NT2/D1 (cell line): Measurements from ENCODE around the gene SRMS.
"Not testable (repeated sequence)": the region's sequence is repeated elsewhere in the genome, so short reads cannot be mapped to it uniquely, and the experiment has no call there.

ENCODE experiments used
- DNase-seq: peaks from one replicate; pipeline ENCODE4 v3.0.0-alpha.2; 2011; ENCODE audit warnings: low read depth, low spot score
- H3K27me3 ChIP-seq: 2 replicates; pipeline ENCODE4 v1.6.0; 2011; ENCODE audit warnings: mild to moderate bottlenecking; ENCODE audit not compliant: insufficient read length, insufficient read depth
- H3K36me3 ChIP-seq: 2 replicates; pipeline ENCODE4 v1.6.1; 2011; ENCODE audit warnings: mild to moderate bottlenecking, low read length, mixed read lengths; ENCODE audit not compliant: insufficient read depth, insufficient read length
- H3K4me1 ChIP-seq: 2 replicates; pipeline ENCODE4 v1.5.1; 2011; ENCODE audit not compliant: insufficient read depth, insufficient read length
- H3K4me3 ChIP-seq: 2 replicates; pipeline ENCODE4 v1.5.1; 2011; ENCODE audit warnings: low read depth; ENCODE audit not compliant: insufficient read length
- H3K9ac ChIP-seq: 2 replicates; pipeline ENCODE4 v1.6.0; 2011; ENCODE audit warnings: low read depth; ENCODE audit not compliant: insufficient read length
- H3K9me3 ChIP-seq: 2 replicates; pipeline ENCODE4 v1.5.1; 2011; ENCODE audit warnings: mild to moderate bottlenecking, low read length; ENCODE audit not compliant: insufficient read depth
- SUZ12 ChIP-seq: IDR thresholded peaks from 2 replicates; pipeline ENCODE4 v1.6.1; 2011; ENCODE audit not compliant: insufficient read length, insufficient read depth; ENCODE audit errors: extremely low read depth
- YY1 ChIP-seq: IDR thresholded peaks from 2 replicates; pipeline ENCODE4 v1.6.1; 2011; ENCODE audit not compliant: insufficient read length, insufficient read depth
- ZNF274 ChIP-seq: IDR thresholded peaks from 2 replicates; pipeline ENCODE4 v1.6.1; 2011; ENCODE audit warnings: mild to moderate bottlenecking, low read depth, low read length

The SRMS gene

DNA sequence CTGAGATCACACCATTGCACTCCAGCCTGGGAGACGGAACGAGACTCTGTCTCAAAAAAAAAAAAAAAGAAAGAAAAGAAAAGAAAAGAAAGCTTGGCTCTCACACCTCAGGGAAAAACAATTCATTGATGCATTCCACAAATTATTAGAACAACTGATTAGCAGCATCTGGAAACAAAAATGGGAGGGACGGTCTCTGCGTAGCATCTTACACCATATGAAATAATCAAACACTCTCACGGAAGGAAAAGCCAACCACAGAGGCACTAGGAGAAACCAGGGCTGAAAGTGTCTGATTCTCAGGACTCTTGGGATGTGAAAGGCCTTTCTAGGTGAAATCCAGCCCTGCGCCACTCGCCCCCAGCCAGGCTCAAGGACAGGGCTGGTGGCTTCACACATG is 28.8 kb upstream of the SRMS start:
- peak overlapping the region; percentile 63 for H3K9ac ChIP-seq
- H3K36me3 ChIP-seq, result peaks cover 16% of the 10 kb centered on the region
- H3K4me1 ChIP-seq, result peaks cover 26% of the 10 kb centered on the region
- TF ChIP-seq YY1 (no peak), SUZ12 (no peak), ZNF274 (no peak)
- DNase-seq, result no peak
- H3K9me3 ChIP-seq, result no peaks in the 10 kb centered on the region
- no peak overlapping the region for H3K4me3 ChIP-seq
- H3K27me3 ChIP-seq, result no peaks in the 10 kb centered on the region

- Histone ChIP-seq H3K9me3 (no peaks in the 10 kb centered on the region), H3K27me3 (no peaks in the 10 kb centered on the region), H3K4me1 (peaks cover 18% of the 10 kb centered on the region), H3K9ac (peak overlapping the region; percentile 92), H3K4me3 (peak overlapping the region; percentile 45), H3K36me3 (peaks cover 22% of the 10 kb centered on the region)
- TF ChIP-seq ZNF274 (no peak), YY1 (no peak), SUZ12 (no peak)
- no peak for DNase-seq
Measured at GRCh38 chr20:63574829-63575743, 27.5 kb upstream of the SRMS start.

DNA sequence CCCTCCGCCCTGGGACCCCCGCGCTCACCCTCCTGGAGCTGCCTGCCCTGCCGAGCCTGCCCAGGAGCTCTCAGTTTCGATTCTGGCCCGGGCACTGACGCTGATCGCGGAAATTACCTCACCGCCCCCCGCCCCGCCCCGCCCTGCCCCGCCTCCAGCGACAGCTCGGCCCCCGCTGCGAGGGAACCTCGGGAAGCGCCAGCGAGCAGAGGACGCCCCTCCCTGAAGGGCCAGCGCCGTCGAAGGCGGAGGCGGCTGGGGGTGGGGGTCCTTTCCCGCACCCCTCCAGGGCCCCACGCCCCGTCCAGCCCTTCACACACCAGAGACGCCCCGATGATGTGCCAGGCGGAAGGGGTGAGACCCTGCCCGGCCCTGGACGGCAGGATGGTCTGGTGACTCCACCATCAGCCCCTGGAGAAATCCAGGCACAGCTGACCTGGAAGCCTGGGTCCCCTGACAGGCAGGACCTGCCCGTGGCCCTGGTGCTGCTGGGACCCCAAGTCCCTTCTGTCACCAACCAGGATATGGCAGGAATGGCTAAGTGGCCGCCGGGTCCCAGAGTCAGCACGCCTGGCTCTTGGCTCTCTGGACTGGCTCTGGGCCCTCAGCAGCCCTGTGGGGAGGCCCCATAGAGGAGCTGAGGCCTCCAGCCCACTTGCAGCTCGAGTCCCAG is 26.7 kb upstream of the SRMS start, which contains the start of gene HELZ2:
HELZ2 (minus strand) TSS at position 84 of the 673 bp plus-strand sequence. CDS start 1,854 bp downstream, outside the sequence.
- TF ChIP-seq SUZ12 (no peak), ZNF274 (no peak), YY1 (no peak)
- Histone ChIP-seq H3K9ac (peak within 1 kb of the TSS; percentile 92), H3K4me3 (peak within 1 kb of the TSS; percentile 53), H3K27me3 (no peaks in the 10 kb centered on the region), H3K9me3 (no peaks in the 10 kb centered on the region), H3K4me1 (peaks cover 18% of the 10 kb centered on the region), H3K36me3 (peaks cover 28% of the 10 kb centered on the region)
- DNase-seq, result no peak

DNA sequence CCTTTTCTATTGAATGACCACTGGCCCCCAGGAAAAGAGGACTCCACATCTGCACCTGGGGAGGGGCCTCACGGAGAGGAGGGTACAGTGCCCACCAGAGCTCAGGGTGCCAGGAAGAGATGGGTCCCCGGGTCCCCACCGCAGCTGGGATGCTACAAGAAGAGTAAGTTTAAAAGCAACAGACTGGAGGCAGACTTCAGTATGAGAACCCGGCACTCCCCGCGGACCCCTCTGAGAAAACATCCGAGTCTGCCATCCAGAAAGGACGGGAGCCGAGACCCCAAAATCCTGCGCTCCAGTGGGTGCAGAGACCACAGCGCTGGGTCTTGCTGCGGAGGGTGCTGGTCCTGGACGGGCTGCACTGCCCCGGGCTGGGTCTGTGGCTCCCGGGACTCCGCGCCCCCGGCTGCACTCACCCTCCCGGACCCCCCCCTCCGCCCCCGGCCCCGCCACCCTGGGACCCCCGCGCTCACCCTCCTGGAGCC is 26.1 kb upstream of the SRMS start:
- DNase-seq, result no peak
- Histone ChIP-seq H3K4me3 (peak overlapping the region; percentile 53), H3K36me3 (peaks cover 33% of the 10 kb centered on the region), H3K9ac (peak overlapping the region; percentile 75), H3K27me3 (no peaks in the 10 kb centered on the region), H3K4me1 (peaks cover 18% of the 10 kb centered on the region), H3K9me3 (no peaks in the 10 kb centered on the region)
- TF ChIP-seq YY1 (no peak), ZNF274 (no peak), SUZ12 (no peak)

DNA sequence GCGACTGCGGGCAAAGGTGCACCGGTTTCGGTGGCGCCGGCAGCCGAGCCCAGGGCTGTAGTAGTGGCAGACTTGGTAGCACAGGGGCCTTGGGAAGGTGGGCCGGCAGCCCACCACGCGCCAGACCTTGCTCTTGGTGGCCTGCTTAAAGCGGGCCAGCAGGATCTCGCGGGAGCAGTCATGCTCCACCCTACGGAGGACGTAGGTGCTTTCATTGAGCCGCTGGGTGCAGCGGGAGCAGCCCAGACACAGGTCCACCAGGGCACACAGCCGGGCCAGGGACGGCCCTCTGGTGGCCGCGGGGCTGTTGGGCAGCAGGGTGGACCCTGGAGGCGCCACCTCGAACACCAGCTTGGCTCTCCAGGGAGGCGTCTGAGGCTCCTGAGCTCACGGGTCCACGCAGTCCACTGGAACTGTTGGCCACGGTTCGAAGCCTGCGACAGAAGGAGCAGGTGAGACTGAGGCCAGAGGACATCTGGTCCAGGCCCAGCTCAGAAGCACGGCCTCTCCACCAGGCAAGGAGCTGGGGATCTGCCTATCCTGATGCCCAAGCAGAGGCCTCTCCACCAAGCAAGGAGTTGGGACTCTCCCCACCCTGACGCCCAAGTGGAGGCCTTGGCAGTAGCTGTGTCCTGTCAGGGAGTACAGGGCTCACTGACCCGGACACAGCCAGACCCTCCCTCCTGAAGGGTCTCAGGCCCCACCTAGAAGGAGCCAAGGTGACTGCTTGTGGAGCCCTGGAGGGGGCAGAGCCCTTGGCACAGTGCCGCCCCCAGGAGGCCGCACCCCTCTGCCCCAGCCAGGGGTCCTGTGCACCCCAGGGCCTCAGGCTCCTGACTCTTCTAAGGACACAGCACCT is 25.5 kb upstream of the SRMS start:
- Histone ChIP-seq H3K27me3 (no peaks in the 10 kb centered on the region), H3K9ac (peak overlapping the region; percentile 75), H3K9me3 (no peaks in the 10 kb centered on the region), H3K36me3 (peaks cover 40% of the 10 kb centered on the region), H3K4me1 (peaks cover 18% of the 10 kb centered on the region), H3K4me3 (peak overlapping the region; percentile 53)
- TF ChIP-seq SUZ12 (no peak), ZNF274 (no peak), YY1 (no peak)
- DNase-seq, result no peak

DNA sequence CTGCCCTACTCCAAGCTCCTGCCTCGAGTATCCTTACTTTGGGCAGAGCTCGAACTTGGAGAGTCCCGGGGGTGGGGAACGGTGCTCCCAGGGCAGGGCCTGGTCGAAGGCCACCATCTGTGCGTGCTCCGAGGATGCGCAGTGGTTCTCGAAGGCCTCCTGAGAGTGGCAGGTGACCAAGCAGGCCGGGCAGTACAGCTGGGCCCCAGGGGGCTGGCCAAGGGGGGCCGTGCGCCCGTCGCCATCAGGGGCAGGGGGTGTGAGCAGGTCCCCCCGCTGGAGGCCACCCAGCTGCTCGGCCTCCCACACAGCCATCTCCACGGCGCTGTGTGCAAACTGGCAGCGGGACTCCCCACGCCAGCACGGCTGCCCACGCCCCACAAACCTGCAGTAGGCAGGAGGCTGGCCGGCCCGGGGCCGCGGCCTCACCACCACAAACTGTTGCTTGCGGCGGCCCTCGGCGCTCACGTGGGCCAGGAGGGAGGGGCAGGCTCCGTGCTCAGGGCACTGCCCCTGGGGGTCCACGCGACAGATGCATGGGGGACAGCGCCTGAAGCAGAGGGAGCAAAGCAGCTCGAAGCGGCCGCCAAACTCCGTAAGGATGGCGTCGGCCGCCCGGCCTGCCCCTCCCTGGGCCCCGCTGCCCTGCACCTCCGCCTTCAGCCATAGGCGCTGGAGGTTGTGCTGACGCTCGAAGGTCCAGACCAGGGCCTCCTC is 24.7 kb upstream of the SRMS start:
- peaks cover 48% of the 10 kb centered on the region for H3K36me3 ChIP-seq
- H3K4me1 ChIP-seq, result peaks cover 18% of the 10 kb centered on the region

GRCh38 chr20:63571087-63571478 is 23.5 kb upstream of the SRMS start:
- not testable (repeated sequence) for H3K9me3 ChIP-seq, DNase-seq, H3K27me3 ChIP-seq, H3K4me3 ChIP-seq, H3K9ac ChIP-seq
- peaks cover 18% of the 10 kb centered on the region for H3K4me1 ChIP-seq
- peaks cover 59% of the 10 kb centered on the region for H3K36me3 ChIP-seq

More for the DNA sequence above, 24.7 kb upstream of the SRMS start:
- Histone ChIP-seq H3K9me3 (no peaks in the 10 kb centered on the region), H3K9ac (peak overlapping the region; percentile 21), H3K27me3 (no peaks in the 10 kb centered on the region), H3K4me3 (no peak overlapping the region)
- no peak for DNase-seq
- TF ChIP-seq YY1 (no peak), ZNF274 (no peak), SUZ12 (no peak)
